ENCODE data around the gene C19orf38. TPM values are rescaled to one million over a fixed set of nuclear protein-coding genes. Genes with fewer than 3 reads are reported as not detected.
A peak's percentile ranks its signal among the peaks of the same experiment; 100 is the strongest.

C19orf38 gene
- polyA plus RNA-seq, 1 of the 3 experiments (the other 2 are of a cell fraction) = 0.15 TPM

DNA sequence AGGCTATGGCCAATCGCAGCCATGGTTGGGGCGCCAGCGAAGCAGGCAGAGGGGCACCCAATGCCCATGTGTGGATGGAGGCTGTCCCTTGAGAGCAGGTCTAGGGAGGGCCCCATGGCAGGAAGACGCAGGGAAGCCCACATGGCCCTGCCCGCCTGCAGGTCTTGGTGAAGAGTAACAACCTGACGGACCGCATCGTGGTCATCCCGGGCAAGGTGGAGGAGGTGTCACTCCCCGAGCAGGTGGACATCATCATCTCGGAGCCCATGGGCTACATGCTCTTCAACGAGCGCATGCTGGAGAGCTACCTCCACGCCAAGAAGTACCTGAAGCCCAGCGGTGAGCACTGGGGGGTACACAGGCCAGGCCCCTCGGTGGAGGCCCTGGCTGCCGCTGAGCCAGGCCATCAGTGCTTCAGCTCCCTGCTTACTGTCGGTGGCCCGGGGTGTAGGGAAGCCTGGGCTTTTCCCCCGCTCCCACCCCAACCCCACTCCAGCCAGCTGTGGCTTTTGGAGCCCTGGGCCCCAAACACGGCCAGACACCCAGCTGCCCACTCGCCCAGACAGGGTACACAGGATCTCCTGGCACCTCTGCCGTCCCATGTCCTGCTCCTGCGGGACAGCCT is 65.6 kb downstream of the C19orf38 start:
- H3K79me2 ChIP-seq (ENCODE audit: insufficient read depth) = no peaks in the 10 kb centered on the region
- peaks cover 9 to 27% of the 10 kb centered on the region in 2 experiments for H3K36me3 ChIP-seq (replicated peaks in 1 of 2; ENCODE audit: control insufficient read depth in 1 of 2, insufficient read depth in 2 of 2, low read length in 1 of 2)
- POLR2A ChIA-PET = no interaction called here
- no peak overlapping the region for H3K27ac ChIP-seq (ENCODE audit: low read depth in 2 of 2, low read length in 1 of 2)
- CTCF ChIA-PET = interaction anchor here (0.6 to 2.3 kb wide), 4 partner anchors 39 to 43 kb away, joined by 3 to 12 read pairs (median 4); no protein-coding TSS in a partner anchor
- H3K4me1 ChIP-seq (ENCODE audit: control insufficient read depth in 1 of 2, insufficient read depth in 2 of 2, low read depth in 1 of 2, low read length in 1 of 2) = peaks cover 4 to 17% of the 10 kb centered on the region in 2 experiments; a peak in 3 of 4 replicates
- H3K27me3 ChIP-seq (ENCODE audit: insufficient read depth) = no peaks in the 10 kb centered on the region
- DNase-seq = no peak
- WGBS (ENCODE audit: low lambda C conversion rate) = 92% methylated on average over 17 of the region's 24 CpGs
- H4K20me1 ChIP-seq (ENCODE audit: insufficient read depth) = peaks cover 7% of the 10 kb centered on the region; the same call in 1 of the 2 replicates
- no peak overlapping the region for H3K9ac ChIP-seq
- no peak overlapping the region for H3K4me2 ChIP-seq
- no peaks in the 10 kb centered on the region for H3K9me2 ChIP-seq
- H3K4me3 ChIP-seq (ENCODE audit: low read depth in 2 of 2, low read length in 1 of 2) = no peak overlapping the region
- TF ChIP-seq, protein P1, sequence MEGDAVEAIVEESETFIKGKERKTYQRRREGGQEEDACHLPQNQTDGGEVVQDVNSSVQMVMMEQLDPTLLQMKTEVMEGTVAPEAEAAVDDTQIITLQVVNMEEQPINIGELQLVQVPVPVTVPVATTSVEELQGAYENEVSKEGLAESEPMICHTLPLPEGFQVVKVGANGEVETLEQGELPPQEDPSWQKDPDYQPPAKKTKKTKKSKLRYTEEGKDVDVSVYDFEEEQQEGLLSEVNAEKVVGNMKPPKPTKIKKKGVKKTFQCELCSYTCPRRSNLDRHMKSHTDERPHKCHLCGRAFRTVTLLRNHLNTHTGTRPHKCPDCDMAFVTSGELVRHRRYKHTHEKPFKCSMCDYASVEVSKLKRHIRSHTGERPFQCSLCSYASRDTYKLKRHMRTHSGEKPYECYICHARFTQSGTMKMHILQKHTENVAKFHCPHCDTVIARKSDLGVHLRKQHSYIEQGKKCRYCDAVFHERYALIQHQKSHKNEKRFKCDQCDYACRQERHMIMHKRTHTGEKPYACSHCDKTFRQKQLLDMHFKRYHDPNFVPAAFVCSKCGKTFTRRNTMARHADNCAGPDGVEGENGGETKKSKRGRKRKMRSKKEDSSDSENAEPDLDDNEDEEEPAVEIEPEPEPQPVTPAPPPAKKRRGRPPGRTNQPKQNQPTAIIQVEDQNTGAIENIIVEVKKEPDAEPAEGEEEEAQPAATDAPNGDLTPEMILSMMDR (IDR thresholded peaks at IDR 0.05) = no peak
- TF ChIP-seq EZH2phosphoT487 (IDR thresholded peaks at IDR 0.05; ENCODE audit: borderline replicate concordance, low read depth) (no peak), MXI1 (IDR thresholded peaks at IDR 0.05; ENCODE audit: low read depth, low read length) (no peak), RCOR1 (IDR thresholded peaks at IDR 0.05; ENCODE audit: low read length) (no peak)
- TF ChIP-seq, protein P2, sequence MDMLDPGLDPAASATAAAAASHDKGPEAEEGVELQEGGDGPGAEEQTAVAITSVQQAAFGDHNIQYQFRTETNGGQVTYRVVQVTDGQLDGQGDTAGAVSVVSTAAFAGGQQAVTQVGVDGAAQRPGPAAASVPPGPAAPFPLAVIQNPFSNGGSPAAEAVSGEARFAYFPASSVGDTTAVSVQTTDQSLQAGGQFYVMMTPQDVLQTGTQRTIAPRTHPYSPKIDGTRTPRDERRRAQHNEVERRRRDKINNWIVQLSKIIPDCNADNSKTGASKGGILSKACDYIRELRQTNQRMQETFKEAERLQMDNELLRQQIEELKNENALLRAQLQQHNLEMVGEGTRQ (IDR thresholded peaks at IDR 0.05; ENCODE audit: borderline replicate concordance, low read depth, low read length) = no peak
- peaks cover 9% of the 10 kb centered on the region for H3F3A ChIP-seq (replicated peaks; ENCODE audit: insufficient read depth)
- H2AFZ ChIP-seq (ENCODE audit: low read depth) = no peak overlapping the region
- H3K9me3 ChIP-seq = no peaks in the 10 kb centered on the region

DNA sequence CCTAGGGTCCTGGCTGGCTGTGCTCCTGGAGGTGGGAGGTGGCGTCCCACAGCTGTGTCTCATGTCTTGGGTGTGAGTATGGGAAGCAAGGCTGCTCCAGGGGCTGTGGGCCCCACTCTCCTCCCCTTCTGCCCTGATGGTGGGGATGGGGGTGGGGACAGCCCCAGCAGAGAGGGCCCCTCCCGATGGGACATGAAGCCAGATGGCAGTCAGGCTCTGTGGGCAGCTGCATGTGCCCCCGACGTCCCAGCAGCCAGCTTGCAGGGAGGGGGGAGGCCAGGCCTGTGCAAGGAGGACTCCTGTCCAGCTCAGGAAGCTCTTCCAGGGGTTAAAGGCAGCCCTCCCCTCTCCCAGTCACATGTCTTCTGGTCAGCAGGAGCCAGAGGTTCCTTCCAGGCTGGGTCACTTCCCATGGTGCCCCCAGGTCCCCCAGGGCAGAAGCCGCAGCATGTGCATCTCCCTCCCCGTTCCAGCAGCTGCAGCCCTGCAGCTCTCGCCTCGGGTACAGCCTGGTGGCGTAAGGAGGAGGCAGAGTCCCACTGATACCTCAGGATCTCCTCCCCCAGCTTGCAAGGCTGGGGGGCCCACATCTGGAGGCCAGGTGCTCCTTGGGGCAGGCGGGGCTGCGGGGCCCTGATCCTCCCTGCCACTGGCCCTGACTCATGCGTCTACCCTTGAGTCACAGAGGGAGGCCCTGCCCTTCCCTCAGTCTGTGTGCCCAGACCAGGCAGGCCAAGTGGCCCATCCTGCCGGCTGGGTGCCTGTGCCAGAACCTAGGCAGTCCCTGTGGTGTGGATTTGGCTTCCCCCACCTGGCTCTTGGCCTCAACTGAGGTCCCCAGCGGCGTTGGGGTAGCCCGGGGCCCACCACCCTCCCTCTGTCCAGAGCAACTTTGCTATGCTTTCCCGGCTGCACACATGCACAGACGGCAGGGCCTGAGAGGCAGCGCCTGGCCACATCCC is 67.2 kb downstream of the C19orf38 start:
- no peaks in the 10 kb centered on the region for H3K79me2 ChIP-seq (ENCODE audit: insufficient read depth)
- no peak overlapping the region for H3K4me3 ChIP-seq (ENCODE audit: low read depth in 2 of 2, low read length in 1 of 2)
- no peaks in the 10 kb centered on the region for H3K9me2 ChIP-seq
- no peaks in the 10 kb centered on the region for H3K27me3 ChIP-seq (ENCODE audit: insufficient read depth)
- H4K20me1 ChIP-seq (ENCODE audit: insufficient read depth) = peaks cover 7% of the 10 kb centered on the region; the same call in 1 of the 2 replicates
- no peak overlapping the region for H3K9ac ChIP-seq
- peak overlapping the region; percentile 43 to 74; a peak in 3 of 4 replicates for H3K27ac ChIP-seq (ENCODE audit: low read depth in 2 of 2, low read length in 1 of 2)
- H3K4me2 ChIP-seq = peak overlapping the region; percentile 58; the same call in 1 of the 2 replicates
- H3K36me3 ChIP-seq (replicated peaks in 1 of 2; ENCODE audit: control insufficient read depth in 1 of 2, insufficient read depth in 2 of 2, low read length in 1 of 2) = peaks cover 15 to 29% of the 10 kb centered on the region in 2 experiments
- peak; percentile 68 for DNase-seq
- ChIA-PET CTCF (interaction anchor here (0.7 to 3.5 kb wide), 10 partner anchors 15 to 229 kb away, joined by 3 to 12 read pairs (median 4); partner anchors contain the start of genes CARM1 and DNM2), POLR2A (interaction anchor here (0.9 kb wide), 1 partner anchor 44 kb away, joined by 3 read pairs; no protein-coding TSS in a partner anchor)
- peak; percentile 99 for TF ChIP-seq TCF12 (IDR thresholded peaks at IDR 0.05)
- 0 out of 2 replicates have a peak, but pooled peaks have one; percentile 38 for TF ChIP-seq TAF1 (IDR thresholded peaks at IDR 0.05; ENCODE audit: borderline replicate concordance, low read depth, low read length)
- peak; percentile 48; the same call in 1 of the 2 replicates for TF ChIP-seq POLR2AphosphoS5 (IDR thresholded peaks at IDR 0.05; ENCODE audit: low read depth, low read length)
- peak; percentile 37; the same call in 1 of the 2 replicates for TF ChIP-seq SIN3A (IDR thresholded peaks at IDR 0.05; ENCODE audit: borderline replicate concordance, low read depth, low read length)
- no peak for TF ChIP-seq MEF2A (IDR thresholded peaks at IDR 0.05; ENCODE audit: borderline replicate concordance, low read depth)
- TF ChIP-seq TEAD4 (IDR thresholded peaks at IDR 0.05; ENCODE audit: borderline replicate concordance, insufficient read depth) = no peak
- TF ChIP-seq YY1 (IDR thresholded peaks at IDR 0.05; ENCODE audit: low read depth) = no peak
- peak; percentile 3 for TF ChIP-seq CHD2 (IDR thresholded peaks at IDR 0.05; ENCODE audit: low read length, partially characterized antibody)
- TF ChIP-seq EP300 (IDR thresholded peaks at IDR 0.05; ENCODE audit: borderline replicate concordance in 1 of 2, low read depth in 1 of 2, low read length in 1 of 2) = peak in 1 of 2 experiments; percentile 38; a peak in 2 of 4 replicates
- peak; percentile 32; the same call in 1 of the 2 replicates for TF ChIP-seq JUND (IDR thresholded peaks at IDR 0.05)
- 0 out of 2 replicates have a peak, but pooled peaks have one; percentile 23 for TF ChIP-seq FOXJ3 (CRISPR knock-in tag; IDR thresholded peaks at IDR 0.05)
- TF ChIP-seq, protein P3, sequence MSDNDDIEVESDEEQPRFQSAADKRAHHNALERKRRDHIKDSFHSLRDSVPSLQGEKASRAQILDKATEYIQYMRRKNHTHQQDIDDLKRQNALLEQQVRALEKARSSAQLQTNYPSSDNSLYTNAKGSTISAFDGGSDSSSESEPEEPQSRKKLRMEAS (IDR thresholded peaks at IDR 0.05; ENCODE audit: low read depth) = peak; percentile 87
- peak; percentile 81; the same call in 1 of the 2 replicates for TF ChIP-seq FOSL2 (IDR thresholded peaks at IDR 0.05; ENCODE audit: borderline replicate concordance, low read depth)
- TF ChIP-seq NFIC (IDR thresholded peaks at IDR 0.05; ENCODE audit: borderline replicate concordance) = peak; percentile 19; the same call in 1 of the 2 replicates
- TF ChIP-seq, protein P4, sequence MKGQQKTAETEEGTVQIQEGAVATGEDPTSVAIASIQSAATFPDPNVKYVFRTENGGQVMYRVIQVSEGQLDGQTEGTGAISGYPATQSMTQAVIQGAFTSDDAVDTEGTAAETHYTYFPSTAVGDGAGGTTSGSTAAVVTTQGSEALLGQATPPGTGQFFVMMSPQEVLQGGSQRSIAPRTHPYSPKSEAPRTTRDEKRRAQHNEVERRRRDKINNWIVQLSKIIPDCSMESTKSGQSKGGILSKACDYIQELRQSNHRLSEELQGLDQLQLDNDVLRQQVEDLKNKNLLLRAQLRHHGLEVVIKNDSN (IDR thresholded peaks at IDR 0.05; ENCODE audit: borderline replicate concordance, low read depth) = peak; percentile 49; the same call in 1 of the 2 replicates
- H2AFZ ChIP-seq (ENCODE audit: low read depth) = no peak overlapping the region
- 46% methylated on average over 10 of the region's 19 CpGs for WGBS (ENCODE audit: low lambda C conversion rate)
- H3K9me3 ChIP-seq = no peaks in the 10 kb centered on the region
- peaks cover 14% of the 10 kb centered on the region for H3F3A ChIP-seq (replicated peaks; ENCODE audit: insufficient read depth)
- H3K4me1 ChIP-seq (ENCODE audit: control insufficient read depth in 1 of 2, insufficient read depth in 2 of 2, low read depth in 1 of 2, low read length in 1 of 2) = peaks cover 4 to 17% of the 10 kb centered on the region in 2 experiments; a peak in 3 of 4 replicates
